Stimulated activated CD4-positive, alpha-beta T cell treated with anti-CD3 and anti-CD28 coated beads, Interleukin-2, amount 100 ng/mL, for 24 hours (primary cell): ENCODE results near the gene MADCAM1.

Experiments used
- DNase-seq, 2 donors: peaks; one replicate each; pipeline ENCODE4 v3.0.0-alpha.2; 2020

The MADCAM1 gene

DNA sequence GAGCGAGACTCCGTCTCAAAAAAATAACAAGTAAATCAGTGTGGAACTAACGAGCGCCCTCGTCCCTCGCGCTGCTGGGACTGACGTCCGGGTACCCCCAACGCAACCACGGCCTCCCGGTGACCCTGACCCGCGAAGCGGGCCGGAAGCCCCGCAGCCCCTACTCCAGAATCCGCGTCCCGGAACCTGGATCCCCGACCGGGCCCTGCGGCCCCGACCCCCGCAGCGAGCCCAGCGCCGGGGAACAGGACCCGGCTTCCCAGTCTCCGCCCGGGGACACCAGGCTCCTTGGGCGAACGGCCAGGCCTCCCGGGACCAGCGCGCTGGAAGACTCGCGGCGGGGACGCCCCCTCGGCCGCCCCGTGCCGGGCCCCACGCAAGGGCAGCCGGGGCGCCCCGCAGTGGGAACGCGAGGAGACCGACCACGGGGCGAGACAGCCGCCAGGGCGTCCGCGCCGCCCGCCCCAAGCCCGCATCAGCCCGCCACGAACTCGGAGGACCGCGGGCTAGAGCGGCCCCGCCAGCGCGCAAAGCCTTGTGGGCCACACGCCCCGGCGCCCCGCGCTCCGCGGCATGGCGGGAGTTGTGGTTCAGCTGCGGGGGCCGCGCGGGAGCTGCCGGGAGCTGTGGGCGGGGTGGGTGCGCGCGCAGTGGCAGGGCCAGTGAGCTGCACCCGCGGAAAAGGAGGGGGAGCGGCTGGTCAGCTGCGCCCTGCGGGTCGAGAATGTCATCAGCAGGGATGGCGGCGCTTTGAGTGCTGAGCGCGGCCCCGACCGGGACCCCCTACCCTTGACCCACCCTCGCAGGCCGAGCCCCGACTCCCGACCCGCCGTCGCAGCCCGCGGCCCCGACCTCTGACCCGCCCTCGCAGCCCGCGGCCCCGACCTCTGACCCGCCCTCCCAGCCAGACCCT, 7.5 kb upstream of the MADCAM1 start:
- DNase-seq: peak; percentile 95 to 96

DNA sequence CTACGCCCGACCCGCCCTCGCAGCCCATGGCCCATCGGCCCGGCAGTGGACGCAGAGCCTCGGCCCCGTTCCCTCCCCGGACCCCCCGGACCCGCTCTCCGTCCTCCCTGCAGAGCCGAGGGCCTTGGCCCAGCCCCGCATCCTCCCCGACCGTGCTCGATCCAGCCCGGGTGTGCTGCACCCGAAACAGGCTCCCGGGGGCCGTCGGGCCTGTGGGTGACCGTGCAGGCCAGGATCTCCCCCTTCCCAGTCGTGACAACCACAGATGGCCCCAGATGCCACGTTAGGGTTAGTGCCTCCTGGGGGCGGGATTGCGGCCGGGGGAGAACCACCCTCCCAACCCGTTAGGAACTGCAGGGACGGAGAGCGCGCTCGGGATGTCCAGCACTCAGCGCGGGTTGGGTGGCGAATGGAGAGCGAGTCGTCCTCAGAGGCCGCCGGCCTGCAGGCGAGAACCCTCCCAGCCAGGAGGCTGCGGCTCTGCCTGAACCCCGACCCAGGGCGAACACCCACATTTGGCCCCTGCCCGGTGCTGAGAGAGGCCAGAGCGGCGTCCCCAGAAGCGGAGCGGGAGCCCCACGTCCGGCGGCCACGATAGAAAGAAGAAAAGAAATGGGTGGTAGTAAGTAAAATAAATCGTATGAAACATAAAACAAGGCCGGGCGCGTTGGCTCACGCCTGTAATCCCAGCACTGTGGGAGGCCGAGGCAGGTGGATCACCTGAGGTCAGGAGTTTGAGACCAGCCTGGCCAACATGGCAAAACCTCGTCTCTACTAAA, 6.7 kb upstream of the MADCAM1 start:
- DNase-seq: no peak

GRCh38 chr19:491146-491741, 5.0 kb upstream of the MADCAM1 start:
- no peak for DNase-seq

DNA sequence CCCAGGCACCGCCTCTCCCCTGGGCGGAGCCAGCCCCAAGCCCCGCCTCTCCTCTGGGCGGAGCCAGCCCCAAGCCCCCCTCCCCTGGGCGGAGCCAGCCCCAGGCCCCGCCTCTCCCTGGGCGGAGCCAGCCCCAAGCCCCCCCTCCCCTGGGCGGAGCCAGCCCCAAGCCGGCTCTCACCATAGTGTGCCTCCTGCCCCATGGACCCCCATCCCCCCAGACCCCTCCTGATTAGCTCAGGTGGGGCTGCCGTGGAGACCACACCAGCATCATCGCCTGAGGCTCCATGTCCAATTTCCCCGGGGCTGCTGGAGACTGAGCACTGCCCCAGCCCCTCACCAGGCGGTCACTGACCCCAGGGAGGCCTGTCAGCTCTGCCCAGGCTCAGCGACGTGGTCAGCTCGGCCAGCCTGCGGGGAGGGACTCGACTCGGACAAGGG, 4.2 kb upstream of the MADCAM1 start:
- DNase-seq: no peak

DNA sequence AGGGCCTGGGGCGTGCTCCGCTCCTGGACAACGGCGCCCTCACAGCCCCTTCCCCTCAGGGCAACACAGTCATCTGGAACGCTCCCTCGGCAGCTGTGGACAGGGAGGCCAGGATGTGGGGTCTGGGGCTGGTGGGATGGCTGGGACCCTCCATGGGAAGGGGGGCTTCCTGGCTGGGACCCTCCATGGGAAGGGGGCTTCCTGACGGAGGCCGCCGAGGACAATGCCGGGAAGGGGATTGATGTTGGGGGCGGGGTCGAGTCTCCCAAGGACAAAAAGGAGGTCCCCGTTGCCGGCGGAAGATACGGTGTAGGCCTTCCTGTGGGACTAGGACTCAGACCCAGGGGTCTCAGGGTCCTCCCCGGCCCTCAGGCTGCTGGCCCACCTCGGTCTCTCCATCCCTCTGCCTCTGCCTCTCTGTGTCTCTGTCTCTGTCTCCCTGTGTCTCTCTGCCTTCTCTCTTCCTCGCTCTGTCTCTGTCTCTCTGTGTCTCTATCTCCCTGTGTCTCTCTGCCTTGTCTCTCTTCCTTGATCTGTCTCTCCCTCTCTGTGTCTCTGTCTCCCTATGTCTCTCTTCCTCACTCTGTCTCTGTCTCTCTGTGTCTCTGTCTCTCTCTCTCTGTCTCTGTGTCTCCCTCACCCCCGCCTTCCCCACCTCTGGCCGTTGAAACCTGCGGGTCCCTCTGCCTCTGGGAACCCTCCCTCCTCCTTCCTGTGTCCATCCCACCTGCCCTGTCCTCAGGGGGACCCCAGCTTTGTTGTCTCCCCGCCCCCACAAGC, 2.7 kb upstream of the MADCAM1 start:
- DNase-seq: no peak

DNA sequence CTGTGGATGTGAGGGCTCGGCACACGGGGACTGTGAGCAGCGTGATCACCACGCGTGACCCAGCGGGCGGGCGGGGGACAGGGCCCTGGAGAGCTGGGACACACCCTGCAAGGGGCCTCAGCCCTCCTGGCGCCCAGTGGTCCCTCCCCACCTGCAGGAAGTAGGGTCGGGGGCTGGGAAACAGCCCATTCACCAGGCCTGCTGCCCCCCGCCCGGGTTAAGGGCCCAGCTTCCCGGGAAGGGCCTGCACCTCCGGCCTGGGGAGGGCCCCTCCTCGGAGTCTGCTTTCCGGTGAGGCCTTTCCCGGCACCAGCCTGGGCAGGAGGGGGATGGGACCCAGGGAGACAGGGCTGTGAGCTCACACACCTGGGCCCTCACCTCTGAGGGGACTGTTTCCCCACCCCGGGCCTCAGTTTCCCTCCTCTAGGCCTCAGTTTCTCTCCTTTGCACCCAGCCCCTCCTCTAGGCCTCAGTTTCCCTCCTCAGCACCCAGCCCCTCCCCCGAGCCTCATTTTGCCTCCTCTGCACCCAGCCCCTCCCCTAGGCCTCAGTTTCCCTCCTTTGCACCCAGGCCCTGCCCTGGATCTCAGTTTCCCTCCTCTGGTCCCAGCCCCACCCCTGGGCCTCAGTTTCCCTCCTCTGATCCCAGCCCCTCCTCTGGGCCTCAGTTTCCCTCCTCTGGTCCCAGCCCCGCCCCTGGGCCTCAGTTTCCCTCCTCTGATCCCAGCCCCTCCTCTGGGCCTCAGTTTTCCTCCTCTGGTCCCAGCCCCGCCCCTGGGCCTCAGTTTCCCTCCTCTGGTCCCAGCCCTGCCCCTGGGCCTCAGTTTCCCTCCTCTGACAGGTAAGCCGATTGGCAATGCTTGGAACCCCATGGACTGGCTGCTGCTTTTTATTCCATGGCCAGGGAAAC, 1.9 kb upstream of the MADCAM1 start:
- no peak for DNase-seq

DNA sequence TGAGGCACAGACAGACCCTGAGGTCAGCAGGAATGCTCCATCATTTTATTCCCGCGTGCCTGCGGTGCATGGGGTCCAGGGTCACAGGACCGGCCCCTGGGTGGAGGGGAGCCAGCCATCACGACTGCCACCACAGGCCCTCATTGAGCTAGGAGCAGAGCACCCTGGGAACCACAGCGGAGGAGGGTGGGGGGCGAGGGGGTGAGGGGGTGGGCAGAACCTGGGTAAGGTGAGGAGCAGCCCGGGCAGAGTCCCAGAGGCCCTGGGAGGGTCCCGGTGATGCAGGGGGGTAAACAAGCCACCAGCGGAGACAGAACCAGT, 1.2 kb upstream of the MADCAM1 start:
- no peak for DNase-seq

- peak; percentile 55 to 68 for DNase-seq
Measured at GRCh38 chr19:495402-496111, 729 bp upstream of the MADCAM1 start.

DNA sequence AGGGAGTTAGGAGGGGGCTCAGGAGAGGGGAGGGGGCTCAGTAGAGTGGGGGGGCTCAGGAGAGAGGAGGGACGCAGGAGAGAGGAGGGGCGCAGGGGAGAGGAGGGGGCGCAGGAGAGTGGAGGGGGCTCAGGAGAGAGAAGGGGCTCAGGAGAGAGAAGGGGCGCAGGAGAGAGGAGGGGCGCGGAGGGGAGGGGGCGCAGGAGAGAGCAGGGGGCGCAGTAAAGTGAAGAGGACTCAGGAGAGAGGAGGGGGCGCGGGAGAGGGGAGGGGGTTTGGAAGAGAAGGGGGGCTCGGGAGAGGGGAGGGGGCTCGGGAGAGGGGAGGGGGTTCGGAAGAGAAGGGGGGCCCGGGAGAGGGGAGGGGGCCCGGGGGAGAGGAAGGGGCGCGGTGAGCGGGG, 700 bp downstream of the MADCAM1 start:
- DNase-seq: no peak

DNA sequence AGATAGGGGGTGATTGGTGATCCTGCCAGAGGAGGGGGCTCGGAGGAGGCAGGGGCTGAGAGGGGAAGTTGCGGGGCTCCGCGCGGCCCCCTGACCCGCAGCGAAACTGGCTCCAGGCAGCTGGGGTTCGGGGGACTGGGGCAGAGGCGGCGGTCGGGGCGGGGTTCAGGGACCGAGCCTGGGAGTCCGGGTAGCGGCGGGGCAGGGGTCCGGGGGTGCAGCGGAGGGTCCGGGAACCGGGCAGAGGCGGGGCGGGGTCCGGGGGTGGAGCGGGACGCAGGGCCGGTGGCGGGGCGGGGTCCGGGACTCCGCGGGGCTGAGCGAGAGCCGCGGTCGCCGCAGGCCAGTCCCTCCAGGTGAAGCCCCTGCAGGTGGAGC, 1.2 kb downstream of the MADCAM1 start:
- no peak for DNase-seq

GRCh38 chr19:497869-498510, 1.7 kb downstream of the MADCAM1 start:
- DNase-seq: no peak

- DNase-seq: no peak
Measured at GRCh38 chr19:498511-498891, 2.2 kb downstream of the MADCAM1 start.

DNA sequence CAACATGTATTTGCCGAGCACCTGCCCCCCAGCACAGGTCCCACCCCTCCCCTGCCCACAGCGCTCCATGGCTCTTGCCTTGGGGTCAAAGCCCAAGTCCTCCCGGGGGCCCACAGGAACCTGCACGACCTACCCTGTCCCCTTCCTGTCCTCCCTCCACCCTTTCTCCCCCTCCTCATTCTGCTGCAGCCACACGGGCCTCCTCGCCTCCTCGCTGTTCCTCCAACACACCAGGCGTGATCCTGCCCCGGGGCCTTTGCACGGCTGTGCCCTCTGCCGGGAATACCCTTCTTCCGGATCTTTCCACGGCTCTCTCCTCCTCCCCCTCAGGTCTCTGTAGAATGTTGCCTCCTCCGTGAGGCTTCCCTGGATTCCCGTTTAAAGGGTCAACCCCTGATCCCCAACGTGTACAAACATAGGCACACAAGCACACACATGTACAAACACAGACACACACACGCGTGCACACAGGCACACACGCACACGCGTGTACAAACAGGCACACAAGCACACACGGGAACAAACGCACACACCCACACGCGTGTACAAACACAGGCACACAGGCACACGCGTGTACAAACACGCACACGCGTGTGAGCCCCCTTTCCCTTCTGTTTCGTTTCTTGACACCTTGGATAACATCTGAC, 2.8 kb downstream of the MADCAM1 start:
- DNase-seq: no peak

DNA sequence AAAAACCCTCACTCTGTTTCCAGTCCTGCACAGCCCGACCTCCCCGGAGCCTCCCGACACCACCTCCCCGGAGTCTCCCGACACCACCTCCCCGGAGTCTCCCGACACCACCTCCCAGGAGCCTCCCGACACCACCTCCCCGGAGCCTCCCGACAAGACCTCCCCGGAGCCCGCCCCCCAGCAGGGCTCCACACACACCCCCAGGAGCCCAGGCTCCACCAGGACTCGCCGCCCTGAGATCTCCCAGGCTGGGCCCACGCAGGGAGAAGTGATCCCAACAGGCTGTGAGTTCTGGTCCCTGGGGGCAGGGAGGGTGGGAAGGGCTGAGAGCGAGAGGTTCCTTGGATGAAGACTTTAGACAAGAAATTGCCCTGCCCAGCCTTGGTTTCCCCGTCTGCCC, 5.4 kb downstream of the MADCAM1 start:
- no peak for DNase-seq

- no peak for DNase-seq
Measured at GRCh38 chr19:504616-505015, 8.3 kb downstream of the MADCAM1 start.

- DNase-seq: peak; percentile 91 to 95
Measured at GRCh38 chr19:506404-507285, 10.4 kb downstream of the MADCAM1 start.

- peak; percentile 80 to 85 for DNase-seq
Measured at GRCh38 chr19:507286-508203, 11.3 kb downstream of the MADCAM1 start, which contains the start of gene TPGS1. Gene TPGS1, plus strand, starts transcription at chr19:507497. Its CDS starts 10 bp downstream, at chr19:507507.
